IPS-20b (cell line): ENCODE results near the gene GON4L.
"Not testable (repeated sequence)": the region's sequence is repeated elsewhere in the genome, so short reads cannot be mapped to it uniquely, and the experiment has no call there.

Experiments
- H3K27ac ChIP-seq: one replicate; pipeline ENCODE4 v1.5.1; 2013; ENCODE audit warnings: low read length
- H3K27me3 ChIP-seq: 2 replicates; pipeline ENCODE4 v1.6.1; 2013; ENCODE audit warnings: mild to moderate bottlenecking, low read length, inconsistent platforms; ENCODE audit not compliant: insufficient read depth
- H3K36me3 ChIP-seq: 2 replicates; pipeline ENCODE4 v1.6.1; 2013; ENCODE audit warnings: low read depth, mild to moderate bottlenecking, inconsistent platforms, low read length, moderate library complexity; ENCODE audit not compliant: insufficient read depth
- H3K4me1 ChIP-seq: 2 replicates; pipeline ENCODE4 v1.6.1; 2013; ENCODE audit warnings: mild to moderate bottlenecking, control low read depth, inconsistent platforms, low read length, moderate library complexity; ENCODE audit not compliant: insufficient read depth
- H3K4me3 ChIP-seq: 2 replicates; pipeline ENCODE4 v1.5.1; 2013; ENCODE audit warnings: mild to moderate bottlenecking, low read length, inconsistent platforms
- H3K9ac ChIP-seq: 2 replicates; pipeline ENCODE4 v1.6.1; 2013; ENCODE audit warnings: low read depth, mild to moderate bottlenecking, inconsistent platforms, low read length, moderate library complexity
- H3K9me3 ChIP-seq: 2 replicates; pipeline ENCODE4 v1.6.1; 2013; ENCODE audit warnings: mild to moderate bottlenecking, low read depth, low read length, inconsistent platforms; ENCODE audit not compliant: insufficient read depth

Gene GON4L

DNA sequence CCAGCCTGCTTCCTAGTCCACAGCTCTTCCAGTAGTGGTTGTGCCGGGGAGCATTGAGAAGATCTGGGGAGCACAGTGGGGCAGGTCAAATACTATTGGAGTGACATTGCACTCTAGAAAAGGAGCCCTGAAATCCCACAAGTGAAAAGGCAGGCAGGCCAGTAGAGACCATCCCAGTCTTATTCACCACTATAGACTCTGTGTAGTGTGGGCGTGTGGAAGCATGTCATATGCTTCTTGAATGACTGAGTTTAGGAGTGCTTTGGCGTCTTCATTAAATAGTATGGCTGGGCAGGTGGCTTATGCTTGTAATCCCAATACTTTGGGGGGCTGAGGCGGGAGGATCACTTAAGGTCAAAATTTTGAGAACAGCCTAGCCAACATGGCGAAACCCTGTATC is 152.6 kb downstream of the GON4L start:
- H3K27me3 ChIP-seq, H3K9me3 ChIP-seq, H3K4me3 ChIP-seq, H3K4me1 ChIP-seq, H3K36me3 ChIP-seq, H3K9ac ChIP-seq, H3K27ac ChIP-seq: not testable (repeated sequence)

- Histone ChIP-seq H3K9me3 (peaks cover 4% of the 10 kb centered on the region), H3K27me3 (no peaks in the 10 kb centered on the region), H3K9ac (no peak overlapping the region), H3K4me1 (peaks cover 6% of the 10 kb centered on the region; the same call in 1 of the 2 replicates), H3K4me3 (no peak overlapping the region), H3K27ac (no peak overlapping the region), H3K36me3 (no peaks in the 10 kb centered on the region)
Measured at GRCh38 chr1:155703216-155703615, 153.8 kb downstream of the GON4L start.

DNA sequence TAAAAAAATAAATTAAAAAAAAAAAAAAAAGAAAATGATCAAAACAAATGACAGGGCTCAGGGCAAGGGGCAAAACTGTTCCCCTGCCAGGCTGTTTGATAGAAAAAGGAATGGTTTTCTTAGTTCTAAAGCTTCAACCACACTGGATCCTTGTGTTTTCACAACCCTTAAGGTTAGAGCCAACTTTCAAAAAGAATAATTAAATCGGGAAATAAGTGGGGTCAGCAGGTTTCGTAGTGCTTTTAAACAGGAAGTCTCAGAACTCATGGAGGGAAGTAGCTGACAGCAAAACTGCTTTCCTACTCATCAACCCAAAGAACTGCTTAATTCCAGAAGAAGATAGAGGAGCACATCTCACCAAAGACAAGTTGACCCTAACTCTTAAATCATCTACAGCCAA is 155.3 kb downstream of the GON4L start:
- not testable (repeated sequence) for H3K9me3 ChIP-seq, H3K4me1 ChIP-seq, H3K4me3 ChIP-seq, H3K36me3 ChIP-seq, H3K27me3 ChIP-seq, H3K9ac ChIP-seq, H3K27ac ChIP-seq
